ENCODE data around the gene MYL1. TPM values are rescaled to one million over a fixed set of nuclear protein-coding genes. Genes with fewer than 3 reads are reported as not detected.

Gene MYL1
- total RNA-seq, 1 donor from 2014 or later, result not detected

- H3K27me3 ChIP-seq (ENCODE audit: control insufficient read depth, insufficient read depth, low read length), result no peaks in the 10 kb centered on the region
- TF ChIP-seq CTCF (IDR thresholded peaks at IDR 0.05; ENCODE audit: insufficient read depth, low read length, severe bottlenecking), result no peak
- no peaks in the 10 kb centered on the region for H3K36me3 ChIP-seq (ENCODE audit: control insufficient read depth, insufficient read depth, low read length)
- no peak overlapping the region for H3K4me3 ChIP-seq (ENCODE audit: low read depth, low read length)
- DNase-seq (ENCODE audit: low read depth) (no peak), FAIRE-seq (no peak)
Measured at GRCh38 chr2:210309548-210310233, 5.3 kb downstream of the MYL1 start.

- DNase-seq (ENCODE audit: low read depth) (no peak), FAIRE-seq (no peak)
- Histone ChIP-seq H3K27me3 (ENCODE audit: control insufficient read depth, insufficient read depth, low read length) (no peaks in the 10 kb centered on the region), H3K36me3 (ENCODE audit: control insufficient read depth, insufficient read depth, low read length) (no peaks in the 10 kb centered on the region), H3K4me3 (ENCODE audit: low read depth, low read length) (no peak overlapping the region)
- no peak for TF ChIP-seq CTCF (IDR thresholded peaks at IDR 0.05; ENCODE audit: insufficient read depth, low read length, severe bottlenecking)
Measured at GRCh38 chr2:210303498-210303897, 11.5 kb downstream of the MYL1 start.

- DNase-seq (ENCODE audit: low read depth) (peak; percentile 29), FAIRE-seq (no peak)
- no peak overlapping the region for H3K4me3 ChIP-seq (ENCODE audit: low read depth, low read length)
- TF ChIP-seq CTCF (IDR thresholded peaks at IDR 0.05; ENCODE audit: insufficient read depth, low read length, severe bottlenecking), result no peak
- no peaks in the 10 kb centered on the region for H3K27me3 ChIP-seq (ENCODE audit: control insufficient read depth, insufficient read depth, low read length)
- H3K36me3 ChIP-seq (ENCODE audit: control insufficient read depth, insufficient read depth, low read length), result no peaks in the 10 kb centered on the region
Measured at GRCh38 chr2:210302326-210302725, 12.6 kb downstream of the MYL1 start.

GRCh38 chr2:210299866-210300373 lies 15.1 kb downstream of the MYL1 start:
- DNase-seq (ENCODE audit: low read depth) (no peak), FAIRE-seq (no peak)
- Histone ChIP-seq H3K36me3 (ENCODE audit: control insufficient read depth, insufficient read depth, low read length) (no peaks in the 10 kb centered on the region), H3K27me3 (ENCODE audit: control insufficient read depth, insufficient read depth, low read length) (no peaks in the 10 kb centered on the region), H3K4me3 (ENCODE audit: low read depth, low read length) (no peak overlapping the region)
- TF ChIP-seq CTCF (IDR thresholded peaks at IDR 0.05; ENCODE audit: insufficient read depth, low read length, severe bottlenecking), result no peak

- FAIRE-seq, result no peak
- H3K36me3 ChIP-seq (ENCODE audit: control insufficient read depth, insufficient read depth, low read length), result no peaks in the 10 kb centered on the region
- peaks cover 2% of the 10 kb centered on the region for H3K27me3 ChIP-seq (ENCODE audit: control insufficient read depth, insufficient read depth, low read length)
- no peak overlapping the region for H3K4me3 ChIP-seq (ENCODE audit: low read depth, low read length)
- DNase-seq (ENCODE audit: low read depth), result no peak
- no peak for TF ChIP-seq CTCF (IDR thresholded peaks at IDR 0.05; ENCODE audit: insufficient read depth, low read length, severe bottlenecking)
Measured at GRCh38 chr2:210288408-210288807, 26.6 kb downstream of the MYL1 start.

GRCh38 chr2:210287301-210287700 lies 27.7 kb downstream of the MYL1 start:
- H3K27me3 ChIP-seq (ENCODE audit: control insufficient read depth, insufficient read depth, low read length), result peaks cover 2% of the 10 kb centered on the region
- H3K4me3 ChIP-seq (ENCODE audit: low read depth, low read length), result no peak overlapping the region
- TF ChIP-seq CTCF (IDR thresholded peaks at IDR 0.05; ENCODE audit: insufficient read depth, low read length, severe bottlenecking), result no peak
- H3K36me3 ChIP-seq (ENCODE audit: control insufficient read depth, insufficient read depth, low read length), result no peaks in the 10 kb centered on the region
- no peak for FAIRE-seq
- no peak for DNase-seq (ENCODE audit: low read depth)

Data from bronchial epithelial cell (primary cell).